Ishikawa (cell line): ENCODE measurements around the gene RHOC.

ENCODE experiments used
- CEBPB ChIP-seq: IDR thresholded peaks from 2 replicates; pipeline ENCODE4 v1.6.1; 2012
- CREB1 ChIP-seq: IDR thresholded peaks from 2 replicates; pipeline ENCODE4 v1.6.1; 2012; ENCODE audit warnings: low read depth
- EGR1 ChIP-seq: IDR thresholded peaks from 2 replicates; pipeline ENCODE4 v1.6.1; 2012
- EP300 ChIP-seq: IDR thresholded peaks from 2 replicates; pipeline ENCODE4 v1.6.1; 2012; ENCODE audit warnings: borderline replicate concordance
- FOXM1 ChIP-seq: IDR thresholded peaks from 2 replicates; pipeline ENCODE4 v1.6.1; 2012; ENCODE audit warnings: low read depth, borderline replicate concordance
- NFIC ChIP-seq: IDR thresholded peaks from 2 replicates; pipeline ENCODE4 v1.6.1; 2012
- RAD21 ChIP-seq: IDR thresholded peaks from 2 replicates; pipeline ENCODE4 v1.6.1; 2012; ENCODE audit warnings: low read depth
- TAF1 ChIP-seq: IDR thresholded peaks from 2 replicates; pipeline ENCODE4 v1.6.1; 2012; ENCODE audit warnings: low read depth, mild to moderate bottlenecking
- TCF12 ChIP-seq: IDR thresholded peaks from 2 replicates; pipeline ENCODE4 v1.6.1; 2012; ENCODE audit warnings: low read depth
- TEAD4 ChIP-seq: IDR thresholded peaks from 2 replicates; pipeline ENCODE4 v1.6.1; 2012
- YY1 ChIP-seq: IDR thresholded peaks from 2 replicates; pipeline ENCODE4 v1.6.1; 2012; ENCODE audit warnings: low read depth
- ZBTB7A ChIP-seq: IDR thresholded peaks from 2 replicates; pipeline ENCODE4 v1.6.1; 2012; ENCODE audit warnings: low read depth
- TF ChIP-seq, protein P1 (sequence below): IDR thresholded peaks from 2 replicates; pipeline ENCODE4 v1.6.1; 2012
- TF ChIP-seq, protein P2 (sequence below): IDR thresholded peaks from 2 replicates; pipeline ENCODE4 v1.6.1; 2012; ENCODE audit warnings: low read depth, mild to moderate bottlenecking
- TF ChIP-seq, protein P3 (sequence below): IDR thresholded peaks from 2 replicates; pipeline ENCODE4 v1.6.1; 2012

The RHOC gene

DNA sequence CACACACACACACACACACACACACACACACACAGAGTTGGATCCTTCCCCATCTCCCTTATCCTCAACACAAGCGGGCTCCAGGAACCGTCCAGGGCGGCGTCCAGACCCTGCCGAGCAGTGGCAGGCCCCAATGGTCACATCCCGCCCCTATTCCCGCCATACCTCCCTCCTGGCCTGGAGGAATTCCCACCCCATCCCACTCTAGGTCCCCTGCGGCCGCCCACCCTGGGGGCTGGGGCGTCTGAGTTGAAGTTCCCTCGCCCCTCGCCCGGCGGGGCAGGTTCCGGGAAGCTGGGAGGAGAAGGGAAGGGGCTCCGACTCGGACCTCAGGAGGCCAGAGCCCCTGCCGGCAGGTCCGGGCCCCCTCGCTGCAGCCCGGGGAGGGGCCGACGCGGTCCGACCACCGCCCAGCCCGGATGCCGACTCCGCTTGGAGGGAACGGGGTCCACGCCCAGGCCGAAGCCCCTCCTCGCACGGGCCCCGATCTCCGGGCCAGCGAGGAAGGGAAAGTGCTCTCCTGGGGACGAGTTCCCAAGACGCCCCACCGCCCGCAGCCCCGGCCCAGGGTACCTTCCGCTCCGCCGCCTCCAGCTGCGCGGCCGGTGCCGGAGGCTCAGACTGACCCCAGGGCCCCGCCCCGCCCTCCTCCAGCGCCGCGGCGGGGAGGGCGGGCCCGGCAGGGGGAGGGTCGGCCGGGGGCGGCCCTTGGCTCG lies at the start of gene RHOC:
TSS of gene RHOC (minus strand) at position 623 of the 716 bp plus-strand sequence. CDS start 3,328 bp downstream, outside the sequence.
- no peak for TF ChIP-seq YY1
- TF ChIP-seq, protein P1, sequence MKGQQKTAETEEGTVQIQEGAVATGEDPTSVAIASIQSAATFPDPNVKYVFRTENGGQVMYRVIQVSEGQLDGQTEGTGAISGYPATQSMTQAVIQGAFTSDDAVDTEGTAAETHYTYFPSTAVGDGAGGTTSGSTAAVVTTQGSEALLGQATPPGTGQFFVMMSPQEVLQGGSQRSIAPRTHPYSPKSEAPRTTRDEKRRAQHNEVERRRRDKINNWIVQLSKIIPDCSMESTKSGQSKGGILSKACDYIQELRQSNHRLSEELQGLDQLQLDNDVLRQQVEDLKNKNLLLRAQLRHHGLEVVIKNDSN: no peak
- TF ChIP-seq FOXM1: no peak
- TF ChIP-seq TCF12: no peak
- no peak for TF ChIP-seq EGR1
- no peak for TF ChIP-seq TEAD4
- peak; percentile 9; the same call in 1 of the 2 replicates for TF ChIP-seq EP300
- TF ChIP-seq CREB1: no peak
- no peak for TF ChIP-seq NFIC
- peak; percentile 54; the same call in 1 of the 2 replicates for TF ChIP-seq TAF1
- TF ChIP-seq, protein P2, sequence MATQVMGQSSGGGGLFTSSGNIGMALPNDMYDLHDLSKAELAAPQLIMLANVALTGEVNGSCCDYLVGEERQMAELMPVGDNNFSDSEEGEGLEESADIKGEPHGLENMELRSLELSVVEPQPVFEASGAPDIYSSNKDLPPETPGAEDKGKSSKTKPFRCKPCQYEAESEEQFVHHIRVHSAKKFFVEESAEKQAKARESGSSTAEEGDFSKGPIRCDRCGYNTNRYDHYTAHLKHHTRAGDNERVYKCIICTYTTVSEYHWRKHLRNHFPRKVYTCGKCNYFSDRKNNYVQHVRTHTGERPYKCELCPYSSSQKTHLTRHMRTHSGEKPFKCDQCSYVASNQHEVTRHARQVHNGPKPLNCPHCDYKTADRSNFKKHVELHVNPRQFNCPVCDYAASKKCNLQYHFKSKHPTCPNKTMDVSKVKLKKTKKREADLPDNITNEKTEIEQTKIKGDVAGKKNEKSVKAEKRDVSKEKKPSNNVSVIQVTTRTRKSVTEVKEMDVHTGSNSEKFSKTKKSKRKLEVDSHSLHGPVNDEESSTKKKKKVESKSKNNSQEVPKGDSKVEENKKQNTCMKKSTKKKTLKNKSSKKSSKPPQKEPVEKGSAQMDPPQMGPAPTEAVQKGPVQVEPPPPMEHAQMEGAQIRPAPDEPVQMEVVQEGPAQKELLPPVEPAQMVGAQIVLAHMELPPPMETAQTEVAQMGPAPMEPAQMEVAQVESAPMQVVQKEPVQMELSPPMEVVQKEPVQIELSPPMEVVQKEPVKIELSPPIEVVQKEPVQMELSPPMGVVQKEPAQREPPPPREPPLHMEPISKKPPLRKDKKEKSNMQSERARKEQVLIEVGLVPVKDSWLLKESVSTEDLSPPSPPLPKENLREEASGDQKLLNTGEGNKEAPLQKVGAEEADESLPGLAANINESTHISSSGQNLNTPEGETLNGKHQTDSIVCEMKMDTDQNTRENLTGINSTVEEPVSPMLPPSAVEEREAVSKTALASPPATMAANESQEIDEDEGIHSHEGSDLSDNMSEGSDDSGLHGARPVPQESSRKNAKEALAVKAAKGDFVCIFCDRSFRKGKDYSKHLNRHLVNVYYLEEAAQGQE: no peak
- no peak for TF ChIP-seq RAD21
- TF ChIP-seq, protein P3, sequence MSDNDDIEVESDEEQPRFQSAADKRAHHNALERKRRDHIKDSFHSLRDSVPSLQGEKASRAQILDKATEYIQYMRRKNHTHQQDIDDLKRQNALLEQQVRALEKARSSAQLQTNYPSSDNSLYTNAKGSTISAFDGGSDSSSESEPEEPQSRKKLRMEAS: no peak
- peak; percentile 3; the same call in 1 of the 2 replicates for TF ChIP-seq ZBTB7A
- TF ChIP-seq CEBPB: no peak

DNA sequence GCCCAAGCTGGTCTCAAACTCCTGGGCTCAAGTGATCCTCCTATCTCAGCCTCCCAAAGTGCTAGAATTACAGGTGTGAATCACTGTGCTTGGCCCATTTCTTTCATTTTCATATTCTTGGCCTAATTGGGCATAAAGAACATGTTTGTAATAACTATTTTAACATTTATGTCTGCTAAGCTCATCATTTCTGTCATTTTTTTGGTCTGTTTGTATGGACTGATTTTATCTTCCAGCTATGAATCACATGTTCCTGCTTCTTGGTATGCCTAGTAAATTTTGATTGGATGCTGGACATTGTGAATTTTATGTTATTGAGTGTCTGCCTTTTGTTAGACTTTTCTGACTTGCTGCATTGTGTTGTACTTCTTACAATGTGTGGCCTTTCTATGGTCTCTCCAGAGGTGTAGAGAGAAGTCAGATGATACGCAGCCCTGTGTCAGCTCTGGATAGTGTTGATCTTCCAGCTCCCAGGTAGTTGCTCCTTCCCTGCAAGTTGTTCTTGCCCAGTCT lies 47.2 kb upstream of the RHOC start:
- no peak for TF ChIP-seq EP300
- TF ChIP-seq FOXM1: no peak
- TF ChIP-seq NFIC: no peak
- TF ChIP-seq, protein P2: no peak
- TF ChIP-seq CEBPB: no peak
- no peak for TF ChIP-seq ZBTB7A
- TF ChIP-seq YY1: no peak
- no peak for TF ChIP-seq CREB1
- TF ChIP-seq TAF1: no peak
- TF ChIP-seq, protein P3: no peak
- no peak for TF ChIP-seq TEAD4
- TF ChIP-seq EGR1: no peak
- no peak for TF ChIP-seq TCF12
- no peak for TF ChIP-seq RAD21
- TF ChIP-seq, protein P1: no peak

DNA sequence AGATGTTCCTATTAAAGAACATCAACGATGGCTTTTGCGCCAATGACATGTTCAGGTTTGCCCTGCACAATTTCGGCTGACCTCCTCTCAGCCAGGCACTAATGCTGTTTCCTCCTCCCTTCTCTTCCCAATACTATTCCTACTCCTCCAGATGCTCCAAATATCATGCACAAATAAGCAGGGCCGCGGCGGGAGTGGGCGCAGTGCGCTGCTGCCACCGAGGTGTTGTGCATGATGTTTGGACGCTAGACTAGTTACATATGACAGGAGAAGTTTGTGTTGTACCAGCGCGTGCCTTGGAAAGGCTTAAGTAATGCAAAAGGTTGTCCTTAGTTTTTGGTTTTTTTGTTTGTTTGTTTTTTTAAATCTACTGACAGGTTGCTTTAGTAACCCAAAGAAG lies 41.5 kb upstream of the RHOC start:
- no peak for TF ChIP-seq CEBPB
- TF ChIP-seq YY1: no peak
- no peak for TF ChIP-seq TEAD4
- no peak for TF ChIP-seq RAD21
- no peak for TF ChIP-seq CREB1
- TF ChIP-seq, protein P2: no peak

DNA sequence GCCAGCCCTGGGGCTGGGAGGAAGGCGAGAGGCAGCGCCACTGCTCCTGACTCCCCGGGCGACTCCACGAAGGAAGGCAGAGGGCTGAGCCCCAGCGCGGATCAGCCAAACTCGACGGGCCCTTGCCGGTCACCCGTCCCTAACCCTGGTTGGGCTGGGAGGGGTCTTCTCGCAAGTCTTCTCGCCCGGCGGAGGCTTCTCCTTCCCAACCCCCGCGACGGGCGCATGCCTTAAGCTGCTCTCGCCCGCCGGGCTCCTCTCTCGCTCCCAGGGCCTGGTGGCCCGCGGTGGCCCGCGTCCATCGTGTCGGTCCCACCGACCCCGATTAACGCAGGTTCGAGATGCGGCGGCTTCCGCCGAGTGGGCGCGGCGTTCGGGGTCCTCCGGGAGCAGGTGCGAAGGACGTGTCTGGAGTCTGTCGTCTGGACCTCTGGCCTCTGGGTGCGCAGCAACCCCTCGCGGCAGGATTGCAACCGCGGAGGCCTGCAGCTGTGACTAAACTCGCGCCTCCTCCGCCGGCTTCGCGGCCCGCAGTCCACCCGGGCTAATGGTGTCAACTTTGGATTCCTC lies 37.2 kb upstream of the RHOC start:
- TF ChIP-seq, protein P3: no peak
- TF ChIP-seq CEBPB (no peak), EGR1 (no peak), NFIC (no peak), EP300 (no peak), FOXM1 (no peak), TCF12 (no peak), YY1 (no peak), CREB1 (no peak), TEAD4 (no peak), TAF1 (no peak), ZBTB7A (no peak), RAD21 (no peak)
- TF ChIP-seq, protein P2: no peak
- TF ChIP-seq, protein P1: no peak
